ENCODE data around the gene PIKFYVE. TPM values are rescaled to one million over a fixed set of nuclear protein-coding genes. Genes with fewer than 3 reads are reported as not detected.

Gene PIKFYVE
- total and polyA plus RNA-seq, 10 of the 15 experiments (the other 5 are each of a cell fraction or from before 2014, with no cell fraction given), result 5.2 to 41.7 (median 19.6) TPM

GRCh38 chr2:208244422-208244821 lies 21.6 kb upstream of the PIKFYVE start:
- DNase-seq (ENCODE audit: low read depth, low spot score), result no peak
- H3K36me3 ChIP-seq (ENCODE audit: control insufficient read depth in 2 of 2, insufficient read depth in 2 of 2, low read length in 1 of 2), result peaks cover 2 to 24% of the 10 kb centered on the region in 2 experiments; a peak in 3 of 4 replicates
- intact Hi-C loops (cut with micrococcal nuclease; ENCODE audit: unreplicated experiment), result no loop called here
- H3K4me2 ChIP-seq (ENCODE audit: control insufficient read depth, insufficient read depth), result no peak overlapping the region
- H3K9me3 ChIP-seq (replicated peaks; ENCODE audit: control insufficient read depth, insufficient read depth, low read length), result no peaks in the 10 kb centered on the region
- no peak for TF ChIP-seq MTA2 (IDR thresholded peaks at IDR 0.05; ENCODE audit: low read depth)
- TF ChIP-seq ATF7 (IDR thresholded peaks at IDR 0.05; ENCODE audit: low read depth), result no peak
- TF ChIP-seq E2F8 (IDR thresholded peaks at IDR 0.05; ENCODE audit: low read depth, partially characterized antibody), result no peak
- TF ChIP-seq USF2 (IDR thresholded peaks at IDR 0.05; ENCODE audit: borderline replicate concordance, low read depth, low read length), result no peak
- no peak for TF ChIP-seq MEF2B (IDR thresholded peaks at IDR 0.05; ENCODE audit: partially characterized antibody, poor library complexity, severe bottlenecking)
- no peak for TF ChIP-seq SIN3A (IDR thresholded peaks at IDR 0.05; ENCODE audit: low read depth, low read length)
- TF ChIP-seq GABPA (IDR thresholded peaks at IDR 0.05; ENCODE audit: low read depth), result no peak
- TF ChIP-seq ASH2L (IDR thresholded peaks at IDR 0.05; ENCODE audit: borderline replicate concordance, low read depth), result no peak
- TF ChIP-seq ZNF274 (IDR thresholded peaks at IDR 0.05; ENCODE audit: insufficient read depth, insufficient read length), result no peak
- no peak for TF ChIP-seq STAT3 (IDR thresholded peaks at IDR 0.05; ENCODE audit: low read depth, low read length)
- no peak for TF ChIP-seq TCF3 (IDR thresholded peaks at IDR 0.05; ENCODE audit: borderline replicate concordance, insufficient read depth, low read depth, low read length)
- TF ChIP-seq ATF3 (IDR thresholded peaks at IDR 0.05; ENCODE audit: borderline replicate concordance, extremely low read depth, low read depth, low read length), result no peak
- no peak for TF ChIP-seq CREM (IDR thresholded peaks at IDR 0.05; ENCODE audit: low read depth)
- TF ChIP-seq KDM1A (IDR thresholded peaks at IDR 0.05; ENCODE audit: borderline replicate concordance), result no peak
- no peak for TF ChIP-seq ETV6 (conservative IDR thresholded peaks at IDR 0.05 in 1 of 2, IDR thresholded peaks at IDR 0.05 in 1 of 2; ENCODE audit: borderline replicate concordance in 1 of 2, low read depth in 1 of 2)
- no peak for FAIRE-seq
- no peak overlapping the region for H3K9ac ChIP-seq (ENCODE audit: control insufficient read depth, insufficient read depth, low read length)
- no peaks in the 10 kb centered on the region for H4K20me1 ChIP-seq (ENCODE audit: control insufficient read depth, insufficient read depth)
- no peaks in the 10 kb centered on the region for H3K79me2 ChIP-seq (ENCODE audit: control insufficient read depth, insufficient read depth, low read length)
- H3K27ac ChIP-seq (ENCODE audit: control insufficient read depth, insufficient read depth), result no peak overlapping the region
- SMC1A ChIA-PET (ENCODE audit: uncharacterized antibody, unreplicated experiment), result interaction anchor here (1.1 to 1.4 kb wide), 2 partner anchors 10 to 142 kb away, joined by 3 read pairs; no protein-coding TSS in a partner anchor
- H3K4me1 ChIP-seq (ENCODE audit: control insufficient read depth, insufficient read depth, low read length), result no peaks in the 10 kb centered on the region
- in situ Hi-C loops (cut with MboI), result no loop called here
- CTCF ChIA-PET, result interaction anchor here (0.7 kb wide), 1 partner anchor 9 kb away, joined by 3 read pairs; no protein-coding TSS in a partner anchor
- no peak overlapping the region for H3K4me3 ChIP-seq
- ATAC-seq, result no peak
- BruUV-seq (replicated peaks), result no TSS peak
- H3K27me3 ChIP-seq (replicated peaks in 1 of 2; ENCODE audit: control insufficient read depth in 2 of 2, insufficient read depth in 2 of 2, low read length in 1 of 2), result no peaks in the 10 kb centered on the region
- POLR2A ChIA-PET, result no interaction called here
- RAD21 ChIA-PET (ENCODE audit: unreplicated experiment), result no interaction called here
- no peak overlapping the region for H2AFZ ChIP-seq (ENCODE audit: control insufficient read depth, low read depth, low read length)

Data from GM12878 (cell line).